ENCODE data around the gene ANKRD16.

GRCh38 chr10:5862360-5862961 lies 27.2 kb downstream of the ANKRD16 start:
- TF ChIP-seq POLR2AphosphoS5 (IDR thresholded peaks at IDR 0.05; ENCODE audit: borderline replicate concordance, low read depth, low read length) (no peak), EZH2 (IDR thresholded peaks at IDR 0.05) (no peak), FOXP2 (optimal IDR thresholded peaks at IDR 0.05; ENCODE audit: control extremely low read depth, extremely low read length, insufficient read depth) (no peak)

Data from SK-N-MC (cell line).